Dermis microvascular lymphatic vessel endothelial cell (primary cell): Measurements from ENCODE around the gene DLG5. TPM values are rescaled to one million over a fixed set of nuclear protein-coding genes. Genes with fewer than 3 reads are reported as not detected.
A peak's percentile ranks its signal among the peaks of the same experiment; 100 is the strongest.

Source experiments
- DNase-seq, 2 donors: peaks; one replicate each; pipeline versions ENCODE4 v3.0.0 to v3.0.0-alpha.2; 2010; ENCODE audit warnings: low read depth in 2 of 2
- total RNA-seq: library from RNA; depleted of rRNA; stranded (reverse); fragments of >200 nt; gene quantifications from 2 replicates; pipeline ENCODE4 v1.2.1, GENCODE V29; 2014

DLG5 gene
- total RNA-seq, 1 donor from 2014 or later = 5.4 TPM

DNA sequence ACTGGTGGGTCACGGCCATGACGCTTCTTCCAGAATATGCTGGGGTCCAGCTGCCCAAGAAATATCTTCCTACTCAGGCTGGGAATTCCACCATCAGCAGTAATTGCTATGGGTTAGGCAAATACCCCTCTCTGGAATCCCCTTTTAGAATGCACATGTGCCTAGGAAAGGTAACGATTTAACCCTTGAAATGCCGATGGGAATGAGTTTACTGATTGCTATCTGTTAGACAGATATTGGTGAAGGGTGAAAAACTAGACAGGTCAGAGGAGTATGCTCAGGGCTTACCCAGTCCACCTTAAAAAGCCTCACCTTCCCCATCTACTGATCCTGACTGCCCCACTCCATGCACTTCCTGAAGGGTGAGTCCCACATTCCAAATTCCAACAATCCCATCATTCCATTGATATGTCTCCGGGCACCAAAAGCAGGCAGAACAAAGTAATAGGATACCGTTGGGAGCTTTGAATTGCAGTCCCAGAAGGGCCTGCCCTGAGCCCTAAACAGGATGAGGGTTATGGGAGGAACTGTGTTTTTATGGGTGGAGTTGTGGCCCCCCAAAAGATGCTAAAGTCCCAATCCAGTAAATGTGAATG, 59.3 kb downstream of the DLG5 start:
- DNase-seq = no peak

- no peak for DNase-seq
Measured at GRCh38 chr10:77866598-77866997, 60.0 kb downstream of the DLG5 start.

DNA sequence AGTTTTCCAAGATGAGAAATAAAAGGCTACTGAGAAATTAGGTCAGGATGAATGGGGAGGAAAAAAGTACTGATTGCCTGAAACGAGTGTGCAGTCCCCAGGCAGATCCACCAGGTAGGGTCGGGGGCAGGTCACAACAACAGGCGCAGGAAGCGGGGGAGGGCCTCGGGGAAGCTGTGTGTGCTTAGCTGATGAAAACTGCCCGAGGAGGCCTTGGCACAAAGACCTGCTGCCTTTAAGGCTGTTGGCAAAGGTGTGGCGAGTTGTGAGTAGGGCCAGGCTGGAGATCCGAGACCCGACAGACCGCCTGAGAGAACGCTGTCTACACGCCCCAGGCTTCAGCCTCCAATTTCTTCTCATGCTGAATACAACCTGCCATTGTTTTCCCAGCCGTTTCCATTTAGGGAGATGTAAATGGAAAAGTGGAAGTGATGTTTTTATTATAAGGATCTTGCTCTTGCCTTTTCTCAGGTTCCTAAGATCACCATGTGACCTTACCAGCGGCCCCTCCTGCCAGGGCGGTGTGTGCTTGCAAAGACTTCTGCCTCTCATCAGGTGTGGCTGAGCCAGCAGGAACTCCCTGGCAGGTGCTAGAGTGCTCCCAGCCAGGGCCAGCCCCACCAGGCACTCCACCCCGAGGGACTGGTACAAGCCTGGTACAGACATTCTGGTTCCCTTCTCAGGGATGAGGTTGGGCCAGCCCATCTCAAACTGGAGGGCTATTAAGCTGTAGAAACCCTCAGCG, 60.8 kb downstream of the DLG5 start:
- peak in 1 of 2 donors; percentile 21 for DNase-seq

DNA sequence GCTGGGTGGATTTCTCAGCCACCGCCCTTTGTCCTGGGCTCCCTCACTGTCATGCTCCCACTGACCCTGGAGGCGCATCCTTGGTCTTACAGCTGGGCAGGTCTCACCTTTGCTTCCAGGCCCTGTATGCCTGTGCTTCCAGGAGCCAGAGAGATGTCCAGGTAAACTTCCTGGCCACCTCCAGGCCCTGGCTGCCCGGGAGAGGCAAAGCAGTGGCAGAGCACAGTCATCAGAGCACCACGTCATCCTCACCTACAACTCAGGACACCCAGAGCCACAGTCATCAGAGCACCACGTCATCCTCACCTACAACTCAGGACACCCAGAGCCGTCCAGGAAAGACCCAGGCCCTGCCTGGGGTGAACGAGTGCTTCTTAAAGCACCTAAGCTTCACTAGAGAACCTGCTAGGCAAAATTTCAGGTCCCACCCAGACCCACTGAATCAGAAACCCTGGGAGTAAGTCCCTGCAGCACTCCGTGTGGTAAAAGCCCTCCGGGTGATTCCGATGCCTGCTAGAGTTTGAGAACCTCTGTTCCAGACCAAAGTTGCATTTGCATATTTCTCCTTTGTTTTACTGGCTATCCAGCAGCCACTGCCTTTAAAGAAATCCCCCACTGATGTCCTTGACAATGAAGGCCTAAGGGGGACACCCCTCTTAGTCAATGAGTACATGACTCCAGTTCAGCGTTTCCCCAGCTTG, 62.3 kb downstream of the DLG5 start:
- no peak for DNase-seq

GRCh38 chr10:77863446-77863845, 63.1 kb downstream of the DLG5 start:
- DNase-seq = no peak

GRCh38 chr10:77862595-77862994, 64.0 kb downstream of the DLG5 start:
- no peak for DNase-seq

GRCh38 chr10:77861366-77861765, 65.2 kb downstream of the DLG5 start:
- DNase-seq = no peak

GRCh38 chr10:77859865-77860282, 66.7 kb downstream of the DLG5 start:
- no peak for DNase-seq

- DNase-seq = no peak
Measured at GRCh38 chr10:77859200-77859864, 67.2 kb downstream of the DLG5 start.

GRCh38 chr10:77857272-77857671, 69.3 kb downstream of the DLG5 start:
- DNase-seq = no peak

GRCh38 chr10:77856566-77856965, 70.0 kb downstream of the DLG5 start:
- no peak for DNase-seq

DNA sequence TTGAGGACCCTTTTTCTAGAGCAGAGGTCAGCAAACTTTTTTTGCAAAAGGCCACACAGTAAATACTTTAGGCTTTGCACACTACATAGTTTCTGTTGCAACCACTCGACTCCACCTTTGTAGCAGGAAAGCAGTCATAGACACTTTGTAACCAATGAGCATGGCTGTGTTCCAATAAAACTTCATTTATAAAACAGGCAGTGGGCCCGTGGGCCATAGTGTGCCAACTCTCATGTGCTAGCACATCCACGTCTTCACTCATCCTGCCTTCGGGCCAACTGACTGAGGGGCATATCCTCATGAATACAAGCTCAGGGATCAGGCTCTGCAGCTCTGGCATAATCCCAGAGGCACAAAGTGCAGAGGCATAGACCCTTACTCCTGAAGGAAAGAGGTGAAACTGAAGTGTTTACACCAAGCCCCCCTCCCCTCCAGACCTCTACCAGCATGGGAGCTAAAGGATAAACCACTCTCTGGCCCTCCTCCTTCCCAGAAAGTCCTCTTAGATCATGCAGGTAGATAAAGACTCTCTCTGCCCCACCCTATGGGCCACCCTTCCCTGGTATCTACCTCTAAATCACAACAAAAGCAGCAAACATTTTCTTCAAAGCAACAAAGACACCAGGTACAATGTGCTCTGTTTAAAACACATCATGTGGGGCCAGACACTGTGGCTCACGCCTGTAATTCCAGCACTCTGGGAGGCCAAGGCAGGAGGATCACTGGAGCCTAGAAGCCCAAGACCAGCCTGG, 71.0 kb downstream of the DLG5 start:
- DNase-seq = no peak

- DNase-seq = no peak
Measured at GRCh38 chr10:77854115-77854514, 72.4 kb downstream of the DLG5 start.

DNA sequence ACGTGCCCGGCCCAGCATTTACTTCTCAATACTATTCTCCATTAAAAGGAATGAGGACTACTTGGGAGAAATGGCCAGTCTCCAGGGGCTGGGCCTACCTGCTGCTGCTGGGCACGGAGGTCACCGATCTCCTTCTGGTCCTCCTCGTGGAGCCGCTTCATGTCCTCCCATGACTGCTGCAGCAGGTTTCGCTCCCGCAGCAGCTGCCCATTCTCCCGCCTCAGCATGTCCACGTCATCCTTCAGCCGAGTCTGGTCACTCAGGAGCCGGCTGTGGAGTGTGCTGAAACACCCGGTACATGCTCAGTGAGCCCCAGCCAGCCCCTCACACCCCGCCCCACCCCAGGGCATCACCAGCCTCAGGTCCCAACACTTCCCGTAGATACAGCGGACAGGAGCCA, 73.3 kb downstream of the DLG5 start:
- no peak for DNase-seq

- no peak for DNase-seq
Measured at GRCh38 chr10:77850620-77851231, 75.8 kb downstream of the DLG5 start.

DNA sequence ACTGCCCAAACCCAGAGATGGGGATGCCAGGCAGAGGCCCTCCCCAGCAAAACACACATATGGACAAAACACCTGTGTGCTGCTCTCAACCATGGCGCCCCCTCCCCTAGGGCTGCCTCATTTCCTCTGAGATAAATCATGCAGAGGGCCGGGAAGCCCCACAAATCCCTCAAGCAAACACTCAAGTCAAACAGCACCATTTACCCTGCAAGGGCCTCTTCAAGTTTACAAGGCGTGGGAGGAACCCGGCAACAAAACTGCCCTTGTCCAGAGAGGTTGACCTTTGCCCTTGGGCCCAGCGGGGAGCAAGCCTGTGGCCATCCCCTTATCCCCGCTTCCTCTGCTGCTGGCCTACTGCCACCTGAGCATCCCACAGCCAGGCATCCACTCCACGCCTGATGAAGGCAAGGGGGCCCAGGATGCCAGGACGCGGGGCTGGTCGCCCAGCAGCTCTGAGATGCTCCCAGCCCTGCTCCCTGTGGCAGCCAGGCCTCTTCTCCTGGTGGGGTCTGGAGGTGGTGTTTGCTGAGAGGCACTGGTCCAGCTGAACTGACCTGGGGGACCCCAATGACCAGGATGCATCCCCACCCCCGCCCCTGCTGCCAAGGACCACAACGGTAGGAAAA, 77.4 kb downstream of the DLG5 start:
- DNase-seq = no peak

GRCh38 chr10:77846718-77847311, 79.7 kb downstream of the DLG5 start:
- DNase-seq = peak; percentile 40 to 66

GRCh38 chr10:77845451-77845850, 81.1 kb downstream of the DLG5 start:
- no peak for DNase-seq

- DNase-seq = peak; percentile 70 to 85
Measured at GRCh38 chr10:77844713-77845445, 81.7 kb downstream of the DLG5 start.
